Cardiac fibroblast (primary cell): ENCODE data around the gene RNF44.

ENCODE experiments used
- DNase-seq, 2 donors: peaks; one replicate each; pipeline versions ENCODE4 v3.0.0 to v3.0.0-alpha.2; 2010; ENCODE audit warnings: low read depth in 2 of 2
- H3K4me3 ChIP-seq, 2 donors: replicated peaks in 1 of 2; 1 replicate in 1 of 2; 2 replicates in 1 of 2; pipeline ENCODE4 v1.5.1; 2011; ENCODE audit warnings: low read depth in 2 of 2, low read length in 2 of 2, mild to moderate bottlenecking in 2 of 2, moderate library complexity in 1 of 2
- TF ChIP-seq, protein P1 (sequence below): IDR thresholded peaks from one replicate; pipeline ENCODE4 v1.5.1; 2011; ENCODE audit warnings: low read depth, mild to moderate bottlenecking, low read length, inconsistent platforms

Gene RNF44

DNA sequence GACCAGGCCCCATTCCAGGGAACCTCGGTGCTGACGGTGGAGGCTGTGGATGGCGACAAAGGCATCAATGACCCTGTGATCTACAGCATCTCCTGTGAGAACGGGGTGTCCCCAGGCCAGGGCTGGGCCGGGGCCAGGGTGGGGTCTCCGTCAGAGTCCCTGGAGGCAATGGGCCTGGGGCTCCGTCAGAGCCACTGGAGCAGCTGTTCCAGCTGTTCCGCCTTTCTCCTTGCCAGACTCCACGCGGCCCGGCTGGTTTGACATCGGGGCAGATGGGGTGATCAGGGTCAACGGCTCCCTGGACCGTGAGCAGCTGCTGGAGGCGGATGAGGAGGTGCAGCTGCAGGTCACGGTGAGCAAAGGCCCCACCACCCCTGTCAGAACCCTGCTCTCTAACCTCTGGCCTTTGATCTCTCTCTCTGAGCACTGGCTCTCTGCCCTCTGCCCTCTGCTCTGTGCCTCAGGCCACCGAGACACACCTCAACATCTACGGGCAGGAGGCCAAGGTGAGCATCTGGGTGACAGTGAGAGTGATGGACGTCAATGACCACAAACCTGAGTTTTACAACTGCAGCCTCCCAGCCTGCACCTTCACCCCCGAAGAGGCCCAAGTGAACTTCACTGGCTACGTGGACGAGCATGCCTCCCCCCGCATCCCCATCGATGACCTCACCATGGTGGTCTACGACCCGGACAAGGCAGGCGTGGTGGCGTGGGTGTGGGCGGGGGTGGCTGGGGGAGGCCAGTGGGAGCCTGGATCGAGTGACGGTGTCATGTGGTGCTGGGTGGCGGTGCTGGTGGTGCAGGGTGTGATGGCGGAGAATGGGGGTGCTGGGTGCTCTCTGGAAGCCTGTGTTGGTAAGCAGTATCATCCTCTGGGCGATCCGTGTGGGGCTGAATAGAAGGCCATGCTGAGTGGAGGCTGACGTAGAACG, 38.6 kb upstream of the RNF44 start:
- DNase-seq = no peak
- no peak overlapping the region for H3K4me3 ChIP-seq
- TF ChIP-seq, protein P1, sequence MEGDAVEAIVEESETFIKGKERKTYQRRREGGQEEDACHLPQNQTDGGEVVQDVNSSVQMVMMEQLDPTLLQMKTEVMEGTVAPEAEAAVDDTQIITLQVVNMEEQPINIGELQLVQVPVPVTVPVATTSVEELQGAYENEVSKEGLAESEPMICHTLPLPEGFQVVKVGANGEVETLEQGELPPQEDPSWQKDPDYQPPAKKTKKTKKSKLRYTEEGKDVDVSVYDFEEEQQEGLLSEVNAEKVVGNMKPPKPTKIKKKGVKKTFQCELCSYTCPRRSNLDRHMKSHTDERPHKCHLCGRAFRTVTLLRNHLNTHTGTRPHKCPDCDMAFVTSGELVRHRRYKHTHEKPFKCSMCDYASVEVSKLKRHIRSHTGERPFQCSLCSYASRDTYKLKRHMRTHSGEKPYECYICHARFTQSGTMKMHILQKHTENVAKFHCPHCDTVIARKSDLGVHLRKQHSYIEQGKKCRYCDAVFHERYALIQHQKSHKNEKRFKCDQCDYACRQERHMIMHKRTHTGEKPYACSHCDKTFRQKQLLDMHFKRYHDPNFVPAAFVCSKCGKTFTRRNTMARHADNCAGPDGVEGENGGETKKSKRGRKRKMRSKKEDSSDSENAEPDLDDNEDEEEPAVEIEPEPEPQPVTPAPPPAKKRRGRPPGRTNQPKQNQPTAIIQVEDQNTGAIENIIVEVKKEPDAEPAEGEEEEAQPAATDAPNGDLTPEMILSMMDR = no peak

DNA sequence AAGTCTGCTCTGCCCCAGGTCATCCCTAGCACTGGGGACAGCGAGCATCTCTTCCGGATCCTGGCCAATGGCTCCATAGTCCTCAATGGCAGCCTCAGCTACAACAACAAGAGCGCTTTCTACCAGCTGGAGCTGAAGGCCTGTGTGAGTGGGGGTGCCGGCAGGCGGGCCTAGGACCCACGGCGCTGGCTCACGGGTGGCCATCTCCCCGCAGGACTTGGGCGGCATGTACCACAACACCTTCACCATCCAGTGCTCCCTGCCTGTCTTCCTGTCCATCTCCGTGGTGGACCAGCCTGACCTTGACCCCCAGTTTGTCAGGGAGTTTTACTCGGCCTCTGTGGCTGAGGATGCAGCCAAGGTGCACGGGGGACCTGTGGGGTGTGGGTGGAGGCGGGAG, 37.9 kb upstream of the RNF44 start:
- TF ChIP-seq, protein P1 = no peak
- H3K4me3 ChIP-seq = no peak overlapping the region
- DNase-seq = no peak

DNA sequence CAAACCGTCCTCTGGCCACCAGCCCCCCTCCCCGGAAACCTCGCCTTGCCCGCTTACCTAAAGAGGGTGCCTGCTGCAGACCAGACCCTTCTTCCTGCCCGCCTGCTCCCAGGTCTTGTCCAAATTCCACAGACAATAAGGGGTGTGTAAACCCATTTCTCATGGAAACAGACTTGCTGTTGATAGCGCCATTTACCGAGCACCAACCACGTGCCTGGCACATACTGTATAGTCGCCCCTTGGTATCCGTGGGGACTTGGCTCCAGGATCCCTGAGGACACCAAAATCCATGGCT, 37.0 kb upstream of the RNF44 start:
- TF ChIP-seq, protein P1 = no peak
- H3K4me3 ChIP-seq = no peak overlapping the region
- DNase-seq = peak in 1 of 2 donors; percentile 7

DNA sequence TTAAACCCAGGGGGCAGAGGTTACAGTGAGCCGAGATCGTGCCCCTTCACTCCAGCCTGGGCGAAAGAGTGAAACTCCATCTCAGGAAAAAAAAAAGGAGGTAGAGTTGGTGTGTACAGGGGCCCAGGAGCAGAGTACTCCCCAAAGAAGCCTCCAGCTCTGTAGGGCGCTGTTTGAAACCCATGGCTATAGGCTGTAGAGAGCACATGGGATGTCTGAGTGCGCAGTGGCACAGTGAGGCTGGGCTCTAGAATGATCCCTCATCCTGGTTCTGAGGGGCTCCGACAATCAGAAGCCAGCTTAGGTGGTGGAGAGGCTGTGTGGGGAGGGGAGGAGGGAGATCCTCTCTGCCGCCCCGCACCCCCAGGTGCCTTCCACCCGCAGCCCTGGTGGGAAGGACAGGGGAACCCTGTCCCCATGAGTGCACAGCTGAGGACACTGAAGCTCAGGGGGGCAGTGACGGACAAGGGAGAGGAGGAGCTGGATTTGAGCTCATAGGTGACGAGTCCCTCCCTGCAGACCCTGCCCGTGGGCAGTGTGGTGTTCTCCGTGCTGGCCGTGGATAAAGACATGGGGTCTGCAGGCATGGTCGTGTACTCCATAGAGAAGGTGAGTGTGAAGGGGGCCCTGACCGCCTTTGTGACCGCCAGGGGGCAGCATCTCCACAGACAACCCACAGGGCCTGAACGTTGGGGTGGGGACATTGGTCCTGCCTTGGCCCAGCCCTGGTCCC, 36.5 kb upstream of the RNF44 start:
- TF ChIP-seq, protein P1 = peak; percentile 88
- H3K4me3 ChIP-seq = no peak overlapping the region
- DNase-seq = peak; percentile 53 to 57

DNA sequence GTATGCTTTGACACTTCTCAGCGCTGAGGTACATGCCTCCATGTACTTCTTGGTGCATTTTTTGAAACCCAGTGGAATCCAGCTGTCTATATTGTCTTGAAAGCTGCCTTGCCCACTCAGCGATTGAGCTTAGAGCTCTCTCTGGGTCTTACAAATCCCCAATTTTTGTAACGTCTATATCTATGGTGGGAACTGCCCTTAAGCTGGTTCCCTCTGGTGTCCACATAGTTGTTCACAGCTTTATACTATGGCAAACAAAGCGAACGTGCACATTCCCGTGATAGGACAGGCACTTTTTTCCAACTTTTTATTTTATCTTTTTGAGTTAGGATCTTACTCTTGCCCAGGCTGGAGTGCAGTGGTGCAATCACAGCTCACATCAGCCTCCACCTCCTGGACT, 32.8 kb upstream of the RNF44 start:
- no peak overlapping the region for H3K4me3 ChIP-seq
- TF ChIP-seq, protein P1 = peak; percentile 35
- peak; percentile 55 to 61 for DNase-seq

DNA sequence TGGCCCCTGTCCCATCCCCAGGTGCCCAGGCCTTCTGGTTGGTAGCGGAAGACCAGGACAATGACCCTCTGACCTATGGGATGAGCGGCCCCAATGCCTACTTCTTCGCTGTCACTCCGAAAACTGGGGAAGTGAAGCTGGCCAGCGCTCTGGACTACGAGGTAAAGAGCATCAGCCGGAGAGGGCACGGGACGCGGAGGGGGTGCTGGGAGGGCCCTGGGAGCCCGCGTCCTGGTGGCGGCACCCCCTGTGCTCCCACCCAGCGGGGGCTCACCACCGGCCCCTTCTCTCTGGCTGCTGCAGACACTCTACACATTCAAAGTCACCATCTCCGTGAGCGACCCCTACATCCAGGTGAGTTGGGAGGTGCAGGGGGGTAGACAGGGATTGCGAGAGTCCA, 31.5 kb upstream of the RNF44 start:
- H3K4me3 ChIP-seq = no peak overlapping the region
- no peak for DNase-seq
- TF ChIP-seq, protein P1 = no peak
